GM21723 (cell line): Measurements from ENCODE around the gene GABRB3.

Source experiments
- ATAC-seq: cut with Tn5 transposase; IDR thresholded peaks from one replicate; pipeline ENCODE4 v1.9.1; 2021; ENCODE audit warnings: mild to moderate bottlenecking, moderate library complexity; ENCODE audit not compliant: unreplicated experiment

GABRB3 gene

GRCh38 chr15:26772154-26773066 is at the start of gene GABRB3:
Gene GABRB3 (minus strand): TSS chr15:26773066.
- ATAC-seq: no peak

GRCh38 chr15:26807517-26808427 is 34.9 kb upstream of the GABRB3 start:
- ATAC-seq: no peak

GRCh38 chr15:26806574-26806973 is 33.7 kb upstream of the GABRB3 start:
- ATAC-seq: no peak

GRCh38 chr15:26806151-26806550 is 33.3 kb upstream of the GABRB3 start:
- ATAC-seq: no peak

GRCh38 chr15:26805470-26805869 is 32.6 kb upstream of the GABRB3 start:
- no peak for ATAC-seq

- ATAC-seq: no peak
Measured at GRCh38 chr15:26804063-26804804, 31.4 kb upstream of the GABRB3 start.

GRCh38 chr15:26790118-26790517 is 17.3 kb upstream of the GABRB3 start:
- no peak for ATAC-seq

GRCh38 chr15:26781816-26782215 is 8.9 kb upstream of the GABRB3 start:
- no peak for ATAC-seq

- ATAC-seq: no peak
Measured at GRCh38 chr15:26773917-26774316, 1.1 kb upstream of the GABRB3 start.

GRCh38 chr15:26773067-26773877 is 406 bp upstream of the GABRB3 start:
- ATAC-seq: no peak

- ATAC-seq: no peak
Measured at GRCh38 chr15:26771578-26772153, 1.2 kb downstream of the GABRB3 start.

GRCh38 chr15:26771168-26771567 is 1.7 kb downstream of the GABRB3 start:
- no peak for ATAC-seq

- ATAC-seq: no peak
Measured at GRCh38 chr15:26767169-26767670, 5.6 kb downstream of the GABRB3 start.

GRCh38 chr15:26766262-26766661 is 6.6 kb downstream of the GABRB3 start:
- no peak for ATAC-seq

- no peak for ATAC-seq
Measured at GRCh38 chr15:26759986-26760385, 12.9 kb downstream of the GABRB3 start.

GRCh38 chr15:26758079-26758478 is 14.8 kb downstream of the GABRB3 start:
- no peak for ATAC-seq

- ATAC-seq: no peak
Measured at GRCh38 chr15:26757141-26757540, 15.7 kb downstream of the GABRB3 start.

- ATAC-seq: no peak
Measured at GRCh38 chr15:26744894-26745293, 28.0 kb downstream of the GABRB3 start.

GRCh38 chr15:26739791-26740190 is 33.1 kb downstream of the GABRB3 start:
- no peak for ATAC-seq

GRCh38 chr15:26738996-26739395 is 33.9 kb downstream of the GABRB3 start:
- ATAC-seq: no peak
